HL-60 (cell line): ENCODE results near the gene ZNF521.

Experiments used
- CTCF ChIP-seq: IDR thresholded peaks from one replicate; pipeline ENCODE4 v1.5.1; 2011; ENCODE audit warnings: low read length, control low read depth, inconsistent platforms; ENCODE audit not compliant: insufficient read depth
- GABPA ChIP-seq: IDR thresholded peaks from 2 replicates; pipeline ENCODE4 v1.6.1; 2012; ENCODE audit warnings: low read depth
- POLR2AphosphoS5 ChIP-seq: IDR thresholded peaks from 2 replicates; pipeline ENCODE4 v1.6.1; 2012; ENCODE audit warnings: low read depth
- REST ChIP-seq: IDR thresholded peaks from 2 replicates; pipeline ENCODE4 v1.6.1; 2012; ENCODE audit warnings: low read depth; ENCODE audit not compliant: insufficient replicate concordance
- SPI1 ChIP-seq: IDR thresholded peaks from 2 replicates; pipeline ENCODE4 v1.6.1; 2012; ENCODE audit warnings: low read depth, mild to moderate bottlenecking, borderline replicate concordance

GRCh38 chr18:25146512-25146910 is 205.5 kb downstream of the ZNF521 start:
- TF ChIP-seq GABPA (no peak), CTCF (no peak), POLR2AphosphoS5 (no peak), REST (no peak), SPI1 (no peak)
